Measurements from ENCODE around the gene GOLGA5. TPM values are rescaled to one million over a fixed set of nuclear protein-coding genes. Genes with fewer than 3 reads are reported as not detected.
A peak's percentile ranks its signal among the peaks of the same experiment; 100 is the strongest.

The GOLGA5 gene
- total RNA-seq, 1 experiment from 2014 or later, result 22.3 TPM

DNA sequence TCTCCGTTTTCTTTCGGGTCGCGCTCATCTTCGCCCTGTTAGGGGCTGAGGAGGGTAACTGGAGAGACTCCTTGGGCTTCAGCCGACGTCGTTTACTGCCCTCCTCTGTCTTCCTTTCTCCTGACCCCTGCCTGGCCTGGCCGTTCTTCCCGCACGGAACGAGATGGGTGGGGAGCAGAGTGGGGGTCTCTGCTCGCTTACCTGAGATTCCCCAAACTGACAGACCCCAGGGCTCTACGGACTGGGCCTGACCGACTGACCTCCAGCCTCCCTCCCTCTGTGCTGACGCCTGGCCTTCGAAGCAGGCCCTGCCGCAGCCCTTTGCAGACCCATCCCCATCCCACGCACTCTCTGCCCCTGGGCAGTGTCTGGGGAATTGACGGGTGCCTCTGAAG, 439 bp downstream of the GOLGA5 start:
- Histone ChIP-seq H3K9me3 (ENCODE audit: control insufficient read depth, insufficient read depth, low read depth, low read length) (no peaks in the 10 kb centered on the region), H3K4me3 (ENCODE audit: low read depth in 2 of 2, low read length in 2 of 2) (peak overlapping the region; percentile 78 to 96), H3K4me1 (ENCODE audit: control insufficient read depth, insufficient read depth, low read length) (peaks cover 6% of the 10 kb centered on the region), H3K27me3 (ENCODE audit: control insufficient read depth, insufficient read depth, low read length) (no peaks in the 10 kb centered on the region), H3K36me3 (ENCODE audit: control insufficient read depth, insufficient read depth, low read length) (peaks cover 6% of the 10 kb centered on the region), H3K27ac (ENCODE audit: low read length) (peak overlapping the region; percentile 82)
- BruUV-seq (replicated peaks), result no TSS peak
- no peak for ATAC-seq
- ChIA-PET CTCF (no interaction called here), POLR2A (no interaction called here)
- TF ChIP-seq POLR2AphosphoS5 (IDR thresholded peaks at IDR 0.05; ENCODE audit: low read depth, low read length), result no peak
- TF ChIP-seq, protein P1, sequence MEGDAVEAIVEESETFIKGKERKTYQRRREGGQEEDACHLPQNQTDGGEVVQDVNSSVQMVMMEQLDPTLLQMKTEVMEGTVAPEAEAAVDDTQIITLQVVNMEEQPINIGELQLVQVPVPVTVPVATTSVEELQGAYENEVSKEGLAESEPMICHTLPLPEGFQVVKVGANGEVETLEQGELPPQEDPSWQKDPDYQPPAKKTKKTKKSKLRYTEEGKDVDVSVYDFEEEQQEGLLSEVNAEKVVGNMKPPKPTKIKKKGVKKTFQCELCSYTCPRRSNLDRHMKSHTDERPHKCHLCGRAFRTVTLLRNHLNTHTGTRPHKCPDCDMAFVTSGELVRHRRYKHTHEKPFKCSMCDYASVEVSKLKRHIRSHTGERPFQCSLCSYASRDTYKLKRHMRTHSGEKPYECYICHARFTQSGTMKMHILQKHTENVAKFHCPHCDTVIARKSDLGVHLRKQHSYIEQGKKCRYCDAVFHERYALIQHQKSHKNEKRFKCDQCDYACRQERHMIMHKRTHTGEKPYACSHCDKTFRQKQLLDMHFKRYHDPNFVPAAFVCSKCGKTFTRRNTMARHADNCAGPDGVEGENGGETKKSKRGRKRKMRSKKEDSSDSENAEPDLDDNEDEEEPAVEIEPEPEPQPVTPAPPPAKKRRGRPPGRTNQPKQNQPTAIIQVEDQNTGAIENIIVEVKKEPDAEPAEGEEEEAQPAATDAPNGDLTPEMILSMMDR (IDR thresholded peaks at IDR 0.05), result no peak
- DNase-seq (ENCODE audit: low read depth, low spot score), result no peak
- in situ Hi-C loops (cut with HindIII; ENCODE audit: low pct_unique_long_range_greater_than_20kb, low sequenced_read_pairs) (no loop called here), intact Hi-C loops (cut with micrococcal nuclease; ENCODE audit: unreplicated experiment) (no loop called here)

DNA sequence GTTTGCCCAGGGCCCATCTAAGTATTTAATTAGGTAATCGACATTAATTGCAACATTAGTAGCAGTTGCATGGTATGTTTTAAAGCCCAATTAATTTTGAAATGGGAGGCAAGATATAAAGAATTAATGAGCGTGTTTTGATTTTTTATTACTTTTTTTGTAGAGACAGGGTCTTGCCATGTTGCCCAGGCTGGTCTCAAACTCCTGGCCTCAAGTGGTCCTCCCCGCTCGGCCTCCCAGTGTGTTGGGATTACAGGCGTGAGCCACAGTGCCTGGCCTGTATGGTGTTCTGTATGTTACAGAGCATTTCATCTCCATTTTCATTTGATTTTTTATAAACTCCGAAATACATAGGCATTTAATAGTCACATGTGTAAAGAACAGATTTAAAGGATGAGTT, 856 bp downstream of the GOLGA5 start:
- TF ChIP-seq SIN3A (IDR thresholded peaks at IDR 0.05; ENCODE audit: borderline replicate concordance, insufficient read depth, low read depth, low read length), result no peak
- TF ChIP-seq TCF7L2 (IDR thresholded peaks at IDR 0.05; ENCODE audit: low read depth, low read length), result no peak
- no peak for TF ChIP-seq POLR2AphosphoS5 (IDR thresholded peaks at IDR 0.05; ENCODE audit: low read depth, low read length)
- TF ChIP-seq, protein P1 (IDR thresholded peaks at IDR 0.05), result no peak
- TF ChIP-seq, protein P2, sequence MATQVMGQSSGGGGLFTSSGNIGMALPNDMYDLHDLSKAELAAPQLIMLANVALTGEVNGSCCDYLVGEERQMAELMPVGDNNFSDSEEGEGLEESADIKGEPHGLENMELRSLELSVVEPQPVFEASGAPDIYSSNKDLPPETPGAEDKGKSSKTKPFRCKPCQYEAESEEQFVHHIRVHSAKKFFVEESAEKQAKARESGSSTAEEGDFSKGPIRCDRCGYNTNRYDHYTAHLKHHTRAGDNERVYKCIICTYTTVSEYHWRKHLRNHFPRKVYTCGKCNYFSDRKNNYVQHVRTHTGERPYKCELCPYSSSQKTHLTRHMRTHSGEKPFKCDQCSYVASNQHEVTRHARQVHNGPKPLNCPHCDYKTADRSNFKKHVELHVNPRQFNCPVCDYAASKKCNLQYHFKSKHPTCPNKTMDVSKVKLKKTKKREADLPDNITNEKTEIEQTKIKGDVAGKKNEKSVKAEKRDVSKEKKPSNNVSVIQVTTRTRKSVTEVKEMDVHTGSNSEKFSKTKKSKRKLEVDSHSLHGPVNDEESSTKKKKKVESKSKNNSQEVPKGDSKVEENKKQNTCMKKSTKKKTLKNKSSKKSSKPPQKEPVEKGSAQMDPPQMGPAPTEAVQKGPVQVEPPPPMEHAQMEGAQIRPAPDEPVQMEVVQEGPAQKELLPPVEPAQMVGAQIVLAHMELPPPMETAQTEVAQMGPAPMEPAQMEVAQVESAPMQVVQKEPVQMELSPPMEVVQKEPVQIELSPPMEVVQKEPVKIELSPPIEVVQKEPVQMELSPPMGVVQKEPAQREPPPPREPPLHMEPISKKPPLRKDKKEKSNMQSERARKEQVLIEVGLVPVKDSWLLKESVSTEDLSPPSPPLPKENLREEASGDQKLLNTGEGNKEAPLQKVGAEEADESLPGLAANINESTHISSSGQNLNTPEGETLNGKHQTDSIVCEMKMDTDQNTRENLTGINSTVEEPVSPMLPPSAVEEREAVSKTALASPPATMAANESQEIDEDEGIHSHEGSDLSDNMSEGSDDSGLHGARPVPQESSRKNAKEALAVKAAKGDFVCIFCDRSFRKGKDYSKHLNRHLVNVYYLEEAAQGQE (IDR thresholded peaks at IDR 0.05; ENCODE audit: insufficient read depth in 1 of 2, low read depth in 2 of 2, low read length in 1 of 2), result no peak
- H3K27me3 ChIP-seq (ENCODE audit: control insufficient read depth, insufficient read depth, low read length), result no peaks in the 10 kb centered on the region
- peak overlapping the region; percentile 82 for H3K27ac ChIP-seq (ENCODE audit: low read length)
- no TSS peak for BruUV-seq (replicated peaks)
- ChIA-PET POLR2A (no interaction called here), CTCF (no interaction called here)
- intact Hi-C loops (cut with micrococcal nuclease; ENCODE audit: unreplicated experiment), result no loop called here
- peaks cover 6% of the 10 kb centered on the region for H3K36me3 ChIP-seq (ENCODE audit: control insufficient read depth, insufficient read depth, low read length)
- in situ Hi-C loops (cut with HindIII; ENCODE audit: low pct_unique_long_range_greater_than_20kb, low sequenced_read_pairs), result no loop called here
- no peaks in the 10 kb centered on the region for H3K9me3 ChIP-seq (ENCODE audit: control insufficient read depth, insufficient read depth, low read depth, low read length)
- ATAC-seq (no peak), DNase-seq (ENCODE audit: low read depth, low spot score) (no peak)
- peaks cover 6% of the 10 kb centered on the region for H3K4me1 ChIP-seq (ENCODE audit: control insufficient read depth, insufficient read depth, low read length)
- peak overlapping the region; percentile 78 to 96 for H3K4me3 ChIP-seq (ENCODE audit: low read depth in 2 of 2, low read length in 2 of 2)
